HG03095 (cell line): ENCODE data around the gene SH3GLB2.
A peak's percentile ranks its signal among the peaks of the same experiment; 100 is the strongest.

Experiments used
- ATAC-seq: cut with Tn5 transposase; IDR thresholded peaks from one replicate; pipeline ENCODE4 v1.9.1; 2021; ENCODE audit warnings: moderate library complexity; ENCODE audit not compliant: unreplicated experiment

SH3GLB2 gene

DNA sequence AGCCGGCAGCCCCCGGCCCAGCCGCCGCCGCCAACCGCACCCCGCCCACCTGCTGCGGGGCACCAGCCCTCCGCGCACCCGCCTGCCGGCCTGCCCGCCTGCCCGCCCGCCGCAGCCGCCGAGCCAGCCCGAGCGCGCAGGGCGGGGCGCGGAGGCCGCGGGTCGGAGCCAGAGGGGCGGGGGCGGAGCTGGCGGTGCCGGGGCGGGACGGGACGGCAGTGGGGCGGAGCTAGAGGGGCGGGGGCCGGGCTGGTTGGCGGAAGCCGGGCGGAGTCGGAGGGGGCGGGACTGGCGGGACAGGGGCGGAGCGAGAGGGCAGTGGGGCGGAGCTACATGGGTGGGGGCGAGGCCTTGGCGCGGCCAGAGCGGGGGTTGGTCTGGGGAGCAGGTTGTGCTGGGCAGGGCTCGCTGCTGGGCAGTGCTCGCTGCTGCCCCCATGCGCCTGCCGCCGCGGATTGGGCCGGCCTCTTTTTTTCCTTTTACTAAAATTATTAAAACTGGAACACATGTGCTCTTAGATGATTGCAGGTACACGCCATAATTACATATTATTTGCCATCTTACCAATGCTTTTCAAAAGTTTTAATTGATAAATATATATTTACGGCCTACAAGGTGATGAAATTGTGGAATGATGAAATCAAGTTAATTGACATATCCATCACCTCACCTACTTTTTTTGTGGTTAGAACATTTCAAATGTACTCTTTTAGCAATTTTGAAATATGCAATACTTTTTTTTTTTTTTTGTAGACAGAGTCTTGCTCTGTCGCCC, at the start of gene SH3GLB2:
TSS of gene SH3GLB2 (minus strand) at position 140 of the 775 bp plus-strand sequence. CDS start 177 bp downstream, outside the sequence.
- ATAC-seq = peak; percentile 66

DNA sequence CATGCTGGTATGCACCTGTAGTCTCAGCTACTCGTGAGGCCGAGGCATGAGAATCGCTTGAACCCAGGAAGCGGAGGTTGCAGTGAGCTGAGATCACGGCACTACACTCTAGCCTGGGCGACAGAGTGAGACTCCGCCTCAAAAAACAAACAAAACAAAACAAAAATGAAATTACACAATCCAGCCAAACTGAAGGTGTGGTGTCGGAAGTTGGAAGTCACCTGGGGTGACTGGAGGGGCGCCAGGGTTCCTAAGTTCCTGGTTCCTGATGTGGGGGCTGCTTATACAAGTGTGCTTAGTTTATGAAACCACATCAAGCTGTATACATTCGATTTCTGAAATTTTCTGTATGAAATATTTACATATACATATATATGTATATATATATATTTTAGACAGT, 49.1 kb upstream of the SH3GLB2 start:
- no peak for ATAC-seq

DNA sequence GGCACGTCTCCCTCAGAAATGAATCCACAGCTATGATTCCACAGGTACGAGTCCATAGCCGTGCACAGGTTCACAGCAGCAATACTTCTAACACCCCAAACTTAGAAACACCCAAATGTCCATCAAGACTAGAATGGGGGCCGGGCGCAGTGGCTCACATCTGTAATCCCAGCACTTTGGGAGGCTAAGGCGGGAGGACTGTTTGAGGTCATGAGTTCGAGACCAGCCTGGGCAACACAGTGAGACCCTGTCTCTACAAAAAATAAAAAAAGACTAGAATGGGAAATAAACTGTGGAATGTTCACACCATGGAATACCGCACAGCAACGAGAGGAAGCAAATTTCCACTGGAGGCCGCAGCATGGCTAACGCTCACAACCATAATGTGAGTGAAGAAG, 48.5 kb upstream of the SH3GLB2 start:
- no peak for ATAC-seq

DNA sequence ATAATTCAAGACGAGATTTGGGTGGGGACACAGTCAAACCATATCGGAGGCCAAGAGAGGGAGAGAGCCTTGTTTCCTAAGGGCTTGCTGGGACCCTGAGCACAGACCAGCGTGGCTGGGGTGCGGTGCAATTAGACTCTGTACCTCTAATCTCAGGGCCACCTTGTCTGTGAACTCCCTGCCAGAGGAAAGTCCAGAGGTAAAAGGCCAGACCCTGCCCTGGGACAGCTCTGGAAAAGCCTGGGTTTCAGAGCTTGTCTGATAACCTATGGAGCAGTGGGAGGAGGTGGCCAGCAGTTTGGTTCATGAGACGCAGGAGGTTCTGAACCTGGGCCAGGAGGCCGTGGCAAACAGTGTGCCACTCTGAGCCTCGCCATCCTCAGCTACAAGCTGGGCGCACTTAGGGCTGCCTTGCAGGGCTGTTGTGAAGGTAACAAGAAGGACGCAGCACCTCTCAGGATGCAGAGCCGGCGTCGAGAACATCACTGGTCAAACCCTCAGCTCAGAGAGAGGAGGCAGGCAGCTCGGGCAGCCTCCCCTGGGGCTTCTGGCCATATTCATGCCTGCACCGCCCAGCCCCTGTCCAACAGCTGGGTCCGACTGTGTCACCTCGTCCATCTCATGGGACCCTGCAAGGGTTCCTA, 48.0 kb upstream of the SH3GLB2 start:
- no peak for ATAC-seq

DNA sequence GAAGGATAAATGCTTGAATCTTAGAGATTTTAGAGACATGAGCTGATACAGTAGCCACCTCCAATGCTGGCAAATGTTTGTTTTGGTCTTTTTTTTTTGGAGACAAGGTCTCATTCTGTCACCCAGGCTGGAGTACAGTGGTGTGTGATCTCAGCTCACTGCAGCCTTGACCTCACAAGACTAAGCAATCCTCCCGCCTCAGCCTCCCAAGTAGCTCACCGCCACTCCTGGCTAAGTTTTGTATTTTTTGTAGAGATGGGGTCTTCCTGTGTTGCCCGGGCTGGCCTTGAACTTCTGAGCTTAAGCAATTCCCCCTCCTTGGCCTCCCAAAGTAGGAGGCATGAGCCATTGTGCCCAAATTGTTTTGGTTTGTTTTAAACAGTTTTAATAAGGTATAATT, 46.0 kb upstream of the SH3GLB2 start:
- no peak for ATAC-seq

DNA sequence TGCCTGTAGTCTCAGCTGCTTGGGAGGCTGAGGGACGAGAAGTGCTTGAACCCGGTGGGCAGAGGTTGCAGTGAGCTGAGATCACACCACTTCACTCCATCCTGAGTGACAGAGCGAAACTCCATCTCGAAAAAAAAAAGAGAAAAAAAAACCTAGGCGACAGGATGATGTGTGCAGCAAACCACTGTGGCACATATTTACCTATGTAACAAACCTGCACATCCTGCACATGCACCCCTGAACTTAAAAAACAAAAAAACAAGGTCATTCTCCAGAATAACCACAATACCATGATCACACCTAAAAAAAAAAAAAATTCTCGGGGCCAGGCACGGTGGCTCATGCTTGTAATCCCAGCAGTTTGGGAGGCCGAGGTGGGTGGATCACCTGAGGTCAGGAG, 45.3 kb upstream of the SH3GLB2 start:
- ATAC-seq = no peak

DNA sequence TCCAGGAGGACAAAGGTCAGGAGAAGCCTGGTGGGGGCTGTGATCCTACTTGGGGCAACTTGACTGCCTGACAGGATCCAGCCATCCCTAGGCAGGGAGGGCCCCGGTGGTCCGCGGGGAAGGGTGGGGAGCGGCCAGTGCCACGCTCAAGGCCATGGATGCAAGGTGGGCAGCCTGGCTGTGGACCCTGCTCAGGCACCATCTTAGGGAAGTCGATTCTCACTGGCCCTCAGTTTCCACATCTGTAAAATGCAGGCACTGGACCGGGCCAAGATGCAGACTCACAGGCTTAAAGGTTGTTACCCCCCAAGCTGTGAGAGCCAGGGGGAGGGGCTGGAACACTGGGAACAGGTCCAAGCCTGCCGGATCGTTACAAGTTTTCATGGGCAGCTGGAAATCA, 44.0 kb upstream of the SH3GLB2 start:
- no peak for ATAC-seq

DNA sequence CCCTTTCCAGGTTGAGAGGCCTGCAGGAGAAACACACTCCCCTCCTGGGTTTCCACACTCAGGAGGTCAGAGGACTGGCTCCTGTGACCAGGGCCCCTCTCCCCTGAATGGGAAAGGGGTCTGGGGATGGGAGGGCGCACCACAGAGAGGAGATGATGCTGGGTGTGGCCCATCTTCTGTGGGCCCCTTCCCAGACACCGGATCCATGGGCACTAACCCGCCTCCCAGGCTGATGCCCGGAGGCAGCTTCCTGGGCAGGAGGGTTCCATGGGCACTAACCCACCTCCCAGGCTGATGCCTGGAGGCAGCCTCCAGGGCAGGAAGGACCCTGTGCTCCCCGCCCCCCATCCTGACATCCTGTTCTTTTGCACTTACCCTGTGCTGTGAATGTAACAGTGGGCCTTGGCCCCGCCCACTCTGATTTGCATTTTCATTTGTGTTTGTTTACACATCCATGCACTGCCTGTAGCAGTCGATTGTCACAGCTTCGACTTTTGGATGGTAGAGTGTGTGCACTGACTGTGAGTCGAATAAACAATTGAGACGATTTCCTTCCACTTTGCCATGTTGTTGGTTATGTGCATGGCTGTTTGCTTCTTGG, 43.5 kb upstream of the SH3GLB2 start:
- no peak for ATAC-seq

DNA sequence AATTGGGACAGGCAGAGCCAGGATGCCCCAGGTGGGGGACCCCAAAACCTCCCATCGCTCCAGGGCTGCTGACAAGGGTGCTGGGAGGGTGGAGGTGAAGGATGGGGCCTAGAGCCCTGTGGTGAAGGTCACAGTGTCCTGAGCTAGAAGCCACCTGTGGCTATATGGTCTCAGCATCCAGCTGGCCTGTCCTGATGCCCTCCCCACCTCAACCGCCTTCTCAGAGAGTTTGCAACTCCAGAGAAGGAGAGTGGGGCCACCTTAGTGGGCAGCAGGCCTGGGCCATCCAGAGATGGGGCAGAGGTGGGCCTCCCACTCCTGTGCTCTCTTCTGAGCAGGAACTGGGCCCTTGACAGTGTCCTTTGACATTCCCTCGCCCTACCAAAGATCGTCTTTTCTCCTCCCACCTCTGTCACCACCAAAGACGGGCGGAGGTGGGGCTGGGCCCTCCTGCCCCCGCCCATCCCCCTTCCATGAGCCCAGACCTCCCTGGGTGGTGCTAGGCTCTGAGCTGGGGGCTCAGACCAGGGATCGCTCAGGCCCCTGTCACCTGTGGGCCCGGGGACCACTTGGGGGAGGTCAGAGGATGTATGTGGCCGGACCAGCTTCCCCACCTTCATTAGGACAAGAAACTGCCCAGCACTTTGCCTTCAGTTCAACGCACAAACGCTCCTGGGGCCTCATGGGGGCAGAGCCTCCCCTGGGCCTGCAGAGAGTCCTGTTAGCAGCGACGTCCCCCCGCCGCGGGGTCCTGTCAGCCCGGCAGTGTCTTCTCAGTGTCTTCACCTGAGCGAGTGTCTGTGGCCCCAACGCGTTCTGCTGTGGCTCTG, 42.8 kb upstream of the SH3GLB2 start:
- no peak for ATAC-seq

DNA sequence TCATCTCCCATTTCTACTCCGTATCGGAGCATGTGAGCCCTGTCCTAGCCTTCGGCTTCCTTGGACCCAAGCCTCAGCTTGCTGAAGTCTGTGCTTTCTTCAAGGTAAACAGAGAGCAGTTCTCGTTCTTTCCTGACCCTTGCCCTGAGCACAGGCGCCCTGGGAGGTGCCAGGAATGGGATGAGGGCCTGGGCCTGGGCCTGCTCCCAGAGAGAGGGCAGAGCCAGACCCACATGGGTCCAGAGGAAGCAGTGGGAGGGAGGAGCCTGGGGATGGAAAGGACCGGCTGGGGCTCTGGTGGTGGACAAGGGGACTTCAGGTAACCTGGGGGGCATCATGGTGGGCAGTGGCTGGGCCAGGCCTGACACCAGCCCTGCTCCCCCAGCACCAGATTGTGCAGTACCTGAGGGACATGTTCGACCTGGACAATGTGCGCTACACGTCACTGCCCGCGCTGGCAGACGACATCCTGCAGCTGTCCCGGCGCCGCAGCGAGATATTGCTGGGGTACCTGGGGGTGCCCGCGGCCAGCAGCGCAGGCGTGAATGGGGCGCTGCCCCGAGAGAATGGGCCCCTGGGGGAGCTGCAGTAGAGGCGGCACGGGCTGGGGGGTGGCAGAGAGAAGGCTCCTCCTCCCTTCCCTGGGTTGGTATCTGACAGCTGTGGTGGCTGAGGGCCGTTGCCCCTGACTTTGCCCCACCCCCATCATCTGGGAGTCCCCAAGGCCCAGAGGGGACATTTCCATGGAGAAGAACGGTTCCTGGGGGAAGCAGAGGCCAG, 41.9 kb upstream of the SH3GLB2 start:
- ATAC-seq = no peak

DNA sequence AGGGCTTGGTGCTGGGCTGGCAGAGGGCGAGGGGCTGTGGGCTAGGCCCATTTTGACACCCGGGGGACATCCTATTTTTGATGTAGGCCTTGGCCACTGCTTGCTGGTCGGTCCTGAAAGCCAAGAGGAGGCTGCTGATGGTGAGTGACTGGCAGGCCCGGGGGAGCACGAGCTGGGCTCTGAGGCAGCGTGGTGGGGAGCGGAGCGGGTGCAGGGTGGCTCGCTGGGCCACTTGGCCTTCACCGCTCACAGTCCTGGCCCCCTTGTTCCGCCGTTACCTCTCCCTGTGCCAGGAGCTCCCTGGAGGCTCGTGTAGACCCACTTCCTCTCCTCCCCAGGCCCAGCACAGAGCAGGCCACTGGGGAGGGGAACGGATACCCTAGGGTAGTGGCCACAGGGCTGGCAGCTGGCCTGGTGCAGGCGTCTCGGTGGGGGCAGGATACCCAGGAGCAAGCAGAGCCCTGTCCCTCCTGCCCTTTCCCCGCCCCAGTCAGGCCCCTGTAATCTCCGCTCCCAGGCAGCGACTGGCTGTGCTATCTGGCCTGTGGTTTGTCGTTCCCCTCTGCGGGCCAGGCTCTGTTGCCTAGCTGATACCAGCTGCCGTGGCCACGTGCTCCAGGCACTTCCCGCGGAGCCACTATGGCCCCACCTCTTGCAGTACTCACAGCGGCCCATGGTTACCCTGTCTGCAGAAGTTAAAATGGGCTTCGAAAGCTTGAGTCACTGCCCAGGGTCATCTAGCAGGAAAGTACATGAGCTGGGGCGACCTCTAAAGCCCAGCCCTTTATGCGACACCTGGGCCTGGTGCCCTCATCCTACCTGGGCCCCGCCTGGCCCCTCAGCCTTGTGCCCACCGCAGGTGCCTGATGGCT, 41.1 kb upstream of the SH3GLB2 start:
- ATAC-seq = no peak

DNA sequence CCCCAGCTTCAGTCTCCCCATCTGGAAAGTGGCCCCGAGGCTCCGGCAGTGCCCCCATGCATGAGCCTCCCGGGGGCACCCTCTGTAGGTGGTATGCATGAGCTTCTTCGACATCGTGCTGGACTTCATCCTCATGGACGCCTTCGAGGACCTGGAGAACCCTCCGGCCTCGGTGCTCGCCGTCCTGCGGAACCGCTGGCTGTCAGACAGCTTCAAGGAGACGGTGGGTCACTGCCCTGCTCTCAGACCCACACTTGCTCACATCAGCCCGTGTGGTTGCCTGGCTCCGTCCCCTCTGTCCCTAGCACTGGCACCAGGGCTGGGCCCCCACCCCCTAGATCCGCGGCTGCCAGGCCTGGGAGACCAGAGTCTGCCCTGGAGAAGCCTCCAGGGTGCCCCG, 40.0 kb upstream of the SH3GLB2 start:
- no peak for ATAC-seq

DNA sequence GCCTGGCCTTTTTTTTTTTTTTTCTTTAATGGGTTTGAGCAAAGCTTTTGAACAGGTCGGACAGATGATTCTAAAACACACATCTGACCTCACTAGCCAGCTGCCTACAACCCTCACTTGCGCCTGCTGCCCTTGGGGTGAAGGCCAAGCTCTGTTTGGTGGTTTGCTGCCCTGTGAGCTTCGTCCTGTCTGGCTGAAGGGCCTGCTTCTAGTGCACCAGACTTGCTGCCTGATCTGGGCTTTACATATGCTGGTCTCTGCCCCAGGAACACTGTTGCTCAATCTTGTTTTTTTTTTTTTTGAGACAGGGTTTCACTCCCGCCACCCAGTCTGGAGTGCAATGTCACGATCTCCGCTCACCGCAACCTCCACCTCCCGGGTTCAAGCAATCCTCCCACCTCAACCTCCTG, 36.4 kb upstream of the SH3GLB2 start:
- ATAC-seq = no peak

DNA sequence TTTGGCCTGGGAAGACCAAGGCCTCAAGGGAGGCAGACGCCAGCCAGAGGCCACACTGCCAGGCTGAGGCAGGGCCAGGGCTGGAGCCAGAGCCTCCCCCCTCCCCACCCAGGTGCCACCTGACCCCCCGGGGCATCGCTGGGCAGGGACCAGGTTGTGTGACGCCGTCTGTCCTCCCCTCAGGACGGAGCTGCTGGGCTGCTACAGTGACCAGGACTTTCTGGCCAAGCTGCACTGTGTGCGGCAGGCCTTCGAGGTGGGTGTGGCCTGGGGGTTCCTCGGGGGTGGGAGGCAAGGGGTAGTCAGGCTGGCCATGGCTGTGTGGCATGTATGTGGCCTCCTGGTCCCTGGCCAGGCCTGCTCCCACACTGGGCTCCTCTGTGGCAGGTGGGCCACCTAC, 34.9 kb upstream of the SH3GLB2 start:
- ATAC-seq = no peak

DNA sequence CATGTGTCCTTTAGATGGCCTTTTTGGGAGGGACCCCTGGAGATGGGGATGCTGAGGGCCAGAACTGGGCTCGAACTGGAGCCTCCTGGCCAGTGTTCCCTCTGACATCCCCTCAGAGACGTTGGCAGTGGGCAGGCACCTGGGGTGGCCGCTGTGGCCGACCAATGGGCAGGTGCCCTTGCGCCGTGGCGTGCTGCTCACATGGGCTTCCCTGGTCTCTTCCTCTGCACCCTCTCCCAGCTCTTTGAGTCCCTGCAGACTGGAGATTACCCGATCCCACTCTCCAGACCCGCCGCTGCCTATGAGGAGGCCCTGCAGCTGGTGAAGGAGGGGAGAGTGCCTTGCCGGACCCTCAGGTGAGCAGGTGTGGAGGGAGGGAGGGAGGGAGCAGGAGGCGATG, 32.9 kb upstream of the SH3GLB2 start:
- no peak for ATAC-seq

DNA sequence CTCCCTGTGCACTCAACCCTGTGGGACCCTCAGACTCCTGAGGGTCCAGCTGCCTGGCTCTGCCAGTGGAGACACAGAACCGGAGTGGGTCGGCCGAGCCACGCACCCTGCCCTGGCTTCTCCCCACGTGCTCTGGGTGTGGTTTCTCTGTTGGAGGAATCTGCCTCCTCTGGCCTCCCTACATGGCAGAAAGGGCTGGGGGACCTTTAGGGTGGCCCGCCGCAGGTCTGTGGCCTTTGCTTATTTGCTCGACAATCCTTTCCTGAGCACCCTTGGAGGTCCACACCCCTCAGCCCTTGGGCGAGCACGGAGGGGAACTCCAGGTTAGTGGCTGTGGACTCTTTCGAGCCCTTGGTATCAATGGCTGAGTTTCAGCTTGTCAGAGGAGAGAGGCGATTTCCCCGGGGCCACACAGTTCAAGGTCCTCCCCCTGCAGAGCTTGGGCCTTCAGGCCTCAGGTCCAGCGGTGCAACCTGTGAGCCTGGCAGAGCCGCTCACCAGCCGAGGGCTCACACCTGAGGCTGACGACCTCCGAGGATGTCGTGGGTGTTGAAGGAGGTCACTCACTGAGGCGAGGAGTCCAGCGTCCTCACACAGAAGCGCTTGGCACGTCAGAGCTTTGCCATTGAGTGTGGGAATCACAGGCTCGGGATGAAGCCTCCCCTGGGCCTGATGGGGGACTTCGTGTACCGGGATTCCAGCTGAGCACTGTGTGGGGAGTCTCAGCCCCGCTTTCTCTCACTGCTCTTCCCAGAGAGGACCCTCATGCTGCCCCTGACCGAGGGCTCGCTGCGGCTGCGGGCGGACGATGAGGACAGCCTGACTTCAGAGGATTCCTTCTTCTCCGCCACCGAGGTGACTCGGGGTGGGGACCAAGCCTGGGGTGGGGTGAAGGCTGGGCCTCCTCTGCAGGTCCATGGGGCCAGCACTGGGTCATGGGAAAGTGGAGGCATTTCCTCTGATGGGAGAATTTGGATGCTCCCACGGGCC, 32.0 kb upstream of the SH3GLB2 start:
- ATAC-seq = no peak

DNA sequence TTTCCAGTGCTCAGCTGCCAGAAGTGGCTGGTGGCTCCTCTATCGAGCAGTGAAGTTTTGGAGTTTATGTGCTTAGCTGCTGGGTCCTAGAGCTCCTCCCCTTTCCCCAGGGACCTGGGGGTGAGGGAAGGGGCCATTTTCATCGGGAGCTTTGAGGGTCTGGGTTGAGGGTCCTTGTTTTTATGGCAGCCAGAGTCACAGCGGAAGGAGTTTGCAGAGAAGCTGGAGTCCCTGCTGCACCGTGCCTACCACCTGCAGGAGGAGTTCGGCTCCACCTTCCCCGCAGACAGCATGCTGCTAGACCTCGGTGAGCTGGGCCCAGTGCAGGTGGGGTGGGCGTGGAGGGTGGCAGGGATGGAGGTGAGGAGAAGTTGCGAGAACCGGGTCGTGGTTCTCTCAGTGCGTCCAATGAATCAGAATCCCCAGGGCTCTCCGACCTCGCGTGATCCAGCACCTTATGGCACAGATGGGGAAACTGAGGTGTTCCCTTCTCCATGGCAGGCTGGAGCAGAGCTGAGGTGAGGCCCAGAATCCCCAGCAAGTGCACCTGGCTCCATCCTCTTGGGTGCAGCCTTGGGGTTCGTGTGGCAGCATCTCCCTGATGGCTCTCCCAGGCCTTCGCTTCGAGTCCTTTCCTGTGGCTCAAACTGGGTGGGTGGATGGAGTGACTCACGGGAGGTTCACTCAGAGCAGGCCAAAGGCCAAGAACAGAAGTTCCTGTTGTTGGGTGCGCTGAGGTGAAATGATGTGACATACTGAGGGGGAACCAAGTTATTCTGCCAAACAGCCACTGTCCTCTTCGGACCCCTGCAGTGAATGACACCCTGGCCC, 31.0 kb upstream of the SH3GLB2 start:
- no peak for ATAC-seq
